SK-N-MC (cell line): ENCODE data around the gene LRRC74B.

Experiments used
- FOXP2 ChIP-seq: optimal IDR thresholded peaks from 2 replicates; pipeline ENCODE3; 2011; ENCODE audit warnings: mild to moderate bottlenecking, moderate library complexity; ENCODE audit not compliant: insufficient read depth; ENCODE audit errors: extremely low read length, control extremely low read depth
- POLR2AphosphoS5 ChIP-seq: IDR thresholded peaks from 2 replicates; pipeline ENCODE4 v1.6.1; 2012; ENCODE audit warnings: mild to moderate bottlenecking, low read depth, low read length, borderline replicate concordance

DNA sequence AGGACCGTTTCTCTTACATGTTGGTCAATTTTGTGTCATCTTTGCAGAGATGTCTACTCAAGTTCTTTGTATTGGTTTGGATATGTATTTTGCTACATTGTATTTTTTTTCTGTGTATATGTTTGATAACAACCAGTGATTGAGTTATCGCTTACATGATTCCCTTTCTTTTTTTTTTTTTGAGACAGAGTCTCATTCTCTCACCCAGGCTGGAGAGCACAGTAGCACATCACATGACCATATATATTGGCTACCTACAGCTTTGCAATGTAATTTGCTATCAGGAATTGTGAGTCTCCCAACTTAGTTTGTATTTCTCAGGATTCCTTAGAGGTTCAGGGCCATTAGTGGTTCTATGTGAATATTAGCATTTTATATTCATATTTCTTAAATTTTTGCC is 59.5 kb downstream of the LRRC74B start:
- TF ChIP-seq POLR2AphosphoS5 (no peak), FOXP2 (no peak)
